ENCODE data around the gene GABRA4.

GRCh38 chr4:46992338-46992737, 1.0 kb downstream of the GABRA4 start:
- TF ChIP-seq POLR2A (IDR thresholded peaks at IDR 0.05) = no peak
- no peak for TF ChIP-seq CTCF (IDR thresholded peaks at IDR 0.05)
